Endometrial microvascular endothelial cells (primary cell): ENCODE results near the gene PRKAA1. TPM values are rescaled to one million over a fixed set of nuclear protein-coding genes. Genes with fewer than 3 reads are reported as not detected.
"Not testable (repeated sequence)": the region's sequence is repeated elsewhere in the genome, so short reads cannot be mapped to it uniquely, and the experiment has no call there.

Experiments
- in situ Hi-C: cut with HindIII; loops from 2 replicates; pipeline ENCODE4 v1.10.0; 2017; ENCODE audit warnings: low sequenced_read_pairs, low pct_unique_long_range_greater_than_20kb; ENCODE audit errors: inconsistent ontology term
- total RNA-seq: library from RNA; depleted of rRNA; stranded (reverse); fragments of >200 nt; gene quantifications from one replicate; pipeline ENCODE4 v1.2.3, GENCODE V29; 2015; ENCODE audit errors: inconsistent ontology term

Gene PRKAA1
- total RNA-seq, 1 donor from 2014 or later = 85.6 TPM

DNA sequence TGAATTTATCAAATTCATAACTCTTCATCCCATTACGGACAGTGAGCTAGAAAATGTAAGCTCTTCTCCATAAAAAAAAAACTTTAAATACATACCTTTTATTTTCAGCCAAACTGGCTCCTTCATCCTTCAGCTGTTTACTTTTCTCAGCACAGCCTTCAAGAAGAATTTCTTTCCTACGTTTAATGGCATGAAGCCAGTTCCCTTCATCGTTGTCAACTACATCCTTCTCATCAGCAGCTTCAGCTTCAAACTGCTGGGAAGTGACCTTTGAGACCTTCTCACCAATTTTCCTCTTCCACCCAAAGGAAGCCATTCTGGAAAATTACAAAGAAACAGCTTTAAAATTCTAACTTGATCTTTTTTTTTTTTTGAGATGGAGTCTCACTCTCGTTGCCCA is 51.5 kb downstream of the PRKAA1 start:
- in situ Hi-C loops = no loop called here

DNA sequence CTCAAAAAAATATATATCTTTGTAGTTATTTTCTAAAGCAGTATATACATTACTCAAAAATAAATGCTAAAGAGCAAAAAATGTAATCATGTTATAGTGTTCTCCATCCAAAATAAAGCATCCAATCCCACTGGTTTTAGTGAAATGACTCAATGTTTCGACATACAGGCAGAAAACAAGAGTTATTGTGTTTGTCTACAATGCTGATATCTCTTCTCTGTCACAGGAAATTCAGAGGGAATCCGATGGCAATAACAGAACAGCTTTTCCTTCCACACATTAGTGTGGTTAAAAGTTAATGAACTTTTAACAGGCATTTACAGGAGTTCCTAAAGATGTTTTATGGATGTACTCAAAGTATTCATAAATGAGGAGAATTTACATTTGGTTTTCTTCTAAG is 54.4 kb downstream of the PRKAA1 start:
- in situ Hi-C loops = no loop called here

- in situ Hi-C loops = no loop called here
Observed at GRCh38 chr5:40738502-40738901, 59.7 kb downstream of the PRKAA1 start.

- in situ Hi-C loops = no loop called here
Observed at GRCh38 chr5:40736103-40736875, 61.9 kb downstream of the PRKAA1 start.

DNA sequence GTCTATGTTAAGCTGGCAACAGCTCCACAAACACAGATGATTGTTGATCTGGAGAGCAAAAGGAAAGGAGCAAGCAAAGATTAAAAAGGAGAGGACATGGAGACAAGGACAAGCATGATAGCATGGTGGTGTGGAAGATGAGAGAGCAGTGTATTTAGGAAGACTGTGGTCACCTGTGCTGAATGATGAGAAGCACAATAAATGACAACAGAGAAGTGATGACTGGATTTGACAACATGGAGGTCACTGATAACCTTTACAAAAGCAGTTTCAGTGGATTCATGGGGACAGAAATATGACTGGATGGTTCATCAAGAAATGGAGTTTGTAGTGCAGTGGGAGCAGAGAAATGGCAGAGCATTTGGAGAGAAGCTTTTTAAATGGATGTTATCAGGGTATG is 62.6 kb downstream of the PRKAA1 start:
- in situ Hi-C loops = no loop called here

DNA sequence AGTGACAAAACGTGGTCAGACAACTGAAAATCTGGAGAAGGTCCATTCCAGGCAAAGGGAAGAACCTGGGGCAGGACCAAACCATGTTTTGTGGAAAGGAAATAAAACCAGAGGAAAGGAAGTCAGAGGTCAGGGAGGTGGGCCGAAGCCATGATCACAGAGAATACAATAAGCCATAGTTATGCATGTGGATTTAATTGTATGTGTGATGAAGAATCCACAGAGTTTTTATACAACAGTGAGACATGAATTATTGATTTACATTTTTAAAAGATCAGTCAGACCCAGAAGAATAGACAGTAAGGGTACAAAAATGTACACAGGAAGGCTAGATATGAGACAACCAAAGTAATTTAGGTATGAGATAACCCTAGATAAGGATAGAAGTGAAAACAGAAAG is 63.2 kb downstream of the PRKAA1 start:
- in situ Hi-C loops = no loop called here

DNA sequence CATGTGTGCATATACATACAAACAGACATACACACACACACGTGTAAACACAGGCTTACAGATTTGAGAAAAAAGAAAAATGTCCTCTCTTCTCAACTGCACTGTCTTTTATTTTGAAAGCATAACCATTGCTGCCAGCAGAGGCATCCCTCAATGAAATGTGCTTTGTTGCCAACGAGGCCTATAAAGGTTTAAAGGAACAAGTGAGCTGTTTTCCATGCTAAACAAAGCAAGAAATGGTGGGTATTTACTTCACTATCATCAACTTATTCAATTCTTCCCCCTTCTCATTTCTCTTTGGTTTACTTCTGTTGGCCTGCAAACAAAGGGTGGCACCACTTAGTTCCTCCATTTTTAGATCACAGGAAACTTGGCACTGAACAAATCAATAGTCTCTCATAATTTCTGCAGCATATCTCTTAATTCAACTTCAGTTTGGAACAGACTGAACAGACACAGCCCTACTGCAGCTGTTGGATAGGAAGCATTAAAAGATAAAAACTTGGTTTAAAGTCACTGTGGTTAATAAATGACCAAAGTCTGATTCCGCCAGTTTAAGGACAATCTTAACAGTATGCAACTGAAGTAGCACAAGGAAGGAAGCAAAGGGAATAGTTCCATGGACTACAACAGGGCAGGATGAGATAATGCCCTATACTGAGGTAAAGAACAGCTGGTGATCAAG is 64.2 kb downstream of the PRKAA1 start:
- in situ Hi-C loops = no loop called here

- in situ Hi-C loops = no loop called here
Observed at GRCh38 chr5:40733434-40733833, 64.7 kb downstream of the PRKAA1 start.

- in situ Hi-C loops = not testable (repeated sequence)
Observed at GRCh38 chr5:40722497-40722911, 75.7 kb downstream of the PRKAA1 start.

DNA sequence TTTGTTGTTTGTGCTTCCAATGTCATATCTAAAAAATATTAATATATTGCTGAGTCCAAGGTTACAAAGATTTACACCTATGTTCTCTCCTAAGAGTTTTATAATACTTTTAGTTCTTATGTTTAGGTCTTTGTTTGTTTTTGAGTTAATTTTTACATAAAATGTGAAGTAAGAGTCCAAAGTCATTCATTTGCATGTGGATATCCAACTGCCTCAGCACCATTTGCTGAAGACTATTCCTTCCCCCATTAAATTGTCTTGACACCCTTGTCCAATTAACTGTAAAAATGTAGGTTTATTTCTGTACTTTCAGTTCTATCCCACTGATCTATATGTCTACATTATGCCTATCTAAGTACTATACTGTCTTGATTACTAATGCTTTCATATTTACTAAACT is 78.1 kb downstream of the PRKAA1 start:
- in situ Hi-C loops = no loop called here

DNA sequence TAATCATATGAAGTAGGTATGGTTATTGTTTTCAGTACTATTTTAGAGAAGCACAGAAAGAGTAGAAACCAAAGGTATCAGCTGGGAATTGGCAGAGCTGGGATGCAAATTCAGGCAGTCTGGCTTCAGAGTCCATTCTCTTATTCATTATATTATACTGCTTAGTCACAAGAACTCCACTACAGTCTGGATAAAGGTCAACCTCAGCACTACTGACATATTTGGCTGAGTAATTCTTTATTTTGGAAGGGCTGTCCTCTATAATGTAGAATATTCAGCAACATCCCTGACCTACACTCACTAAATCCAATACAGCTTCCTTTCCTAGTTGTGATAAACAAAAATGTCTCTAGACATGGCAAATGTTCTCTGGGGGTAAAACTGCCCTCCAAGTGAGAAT is 80.9 kb downstream of the PRKAA1 start:
- in situ Hi-C loops = no loop called here

DNA sequence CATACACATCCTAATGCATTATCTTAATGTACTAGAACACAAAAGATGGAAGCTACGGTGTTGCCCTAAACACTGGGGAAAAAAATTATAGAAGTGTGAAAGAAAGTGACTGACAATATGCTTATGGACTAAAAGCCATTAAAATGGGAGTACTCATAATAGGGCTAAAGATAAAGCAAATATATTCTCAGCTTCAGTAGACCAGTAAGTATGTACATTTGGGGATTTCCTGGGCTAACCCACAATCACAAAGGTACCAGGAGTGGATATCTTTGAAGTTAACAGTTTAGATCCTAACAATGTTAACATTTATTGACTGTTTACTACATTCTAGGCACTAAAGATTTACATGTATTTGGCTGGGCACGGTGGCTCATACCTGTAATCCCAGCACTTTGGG is 81.6 kb downstream of the PRKAA1 start:
- in situ Hi-C loops = no loop called here

DNA sequence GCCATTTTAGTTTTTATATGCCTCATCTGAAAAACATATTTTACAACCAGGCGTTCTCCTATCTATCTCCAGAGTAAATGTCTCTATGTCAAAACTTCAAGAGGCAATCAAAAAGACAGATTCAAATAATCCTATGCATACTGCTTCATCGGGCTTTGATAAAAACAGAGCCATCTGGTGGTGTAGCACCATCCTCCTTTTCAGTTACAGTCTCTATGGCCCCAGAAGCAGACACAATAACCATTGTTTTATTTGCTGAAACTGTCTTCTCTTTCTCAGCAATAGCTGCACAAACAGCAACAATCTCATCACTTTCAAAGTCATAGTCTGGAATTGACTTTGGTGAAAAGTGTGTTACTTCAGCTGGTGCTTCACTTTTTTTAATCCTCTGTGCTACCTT is 82.2 kb downstream of the PRKAA1 start:
- in situ Hi-C loops = no loop called here

DNA sequence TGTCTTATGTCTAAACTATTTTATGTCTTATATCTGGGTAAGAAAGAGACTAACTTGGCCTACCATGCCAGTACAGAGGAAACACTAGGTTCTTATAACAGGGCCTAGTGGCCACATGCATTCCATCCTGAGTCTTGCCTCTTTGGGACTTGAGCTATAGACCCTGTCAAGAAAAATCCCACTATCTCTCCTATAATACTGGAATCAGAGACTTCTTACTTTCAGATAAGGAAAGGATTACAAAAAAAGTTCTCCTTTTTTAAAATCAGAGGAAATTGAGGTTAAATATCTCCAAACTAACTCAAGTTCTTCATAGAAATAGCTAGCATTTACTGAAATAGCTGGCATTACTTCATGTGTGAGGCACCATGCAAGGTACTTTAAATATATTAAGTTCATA is 84.2 kb downstream of the PRKAA1 start:
- in situ Hi-C loops = no loop called here

- in situ Hi-C loops = not testable (repeated sequence)
Observed at GRCh38 chr5:40710575-40710974, 87.6 kb downstream of the PRKAA1 start.

Other genes with a start within 250 kb of the PRKAA1 start
- gene PTGER4, start 118.5 kb downstream of the PRKAA1 start, total RNA-seq = 126 TPM
- gene TTC33, start 42.4 kb downstream of the PRKAA1 start, total RNA-seq = 10.3 TPM
- gene RPL37, start 36.8 kb upstream of the PRKAA1 start, total RNA-seq = 27.2 TPM
- 32.4 TPM for gene CARD6, start 43.0 kb upstream of the PRKAA1 start, total RNA-seq
- not detected for gene C7, start 111.1 kb upstream of the PRKAA1 start, total RNA-seq